Measurements from ENCODE around the gene JADE2.

GRCh38 chr5:134502259-134502658 lies 23.2 kb upstream of the JADE2 start:
- TF ChIP-seq CTCF (IDR thresholded peaks at IDR 0.05; ENCODE audit: insufficient read depth, low read depth, low read length) (no peak), EZH2 (IDR thresholded peaks at IDR 0.05; ENCODE audit: insufficient read depth, low read length) (no peak)
